ENCODE measurements around the gene SLC38A2.

The SLC38A2 gene

DNA sequence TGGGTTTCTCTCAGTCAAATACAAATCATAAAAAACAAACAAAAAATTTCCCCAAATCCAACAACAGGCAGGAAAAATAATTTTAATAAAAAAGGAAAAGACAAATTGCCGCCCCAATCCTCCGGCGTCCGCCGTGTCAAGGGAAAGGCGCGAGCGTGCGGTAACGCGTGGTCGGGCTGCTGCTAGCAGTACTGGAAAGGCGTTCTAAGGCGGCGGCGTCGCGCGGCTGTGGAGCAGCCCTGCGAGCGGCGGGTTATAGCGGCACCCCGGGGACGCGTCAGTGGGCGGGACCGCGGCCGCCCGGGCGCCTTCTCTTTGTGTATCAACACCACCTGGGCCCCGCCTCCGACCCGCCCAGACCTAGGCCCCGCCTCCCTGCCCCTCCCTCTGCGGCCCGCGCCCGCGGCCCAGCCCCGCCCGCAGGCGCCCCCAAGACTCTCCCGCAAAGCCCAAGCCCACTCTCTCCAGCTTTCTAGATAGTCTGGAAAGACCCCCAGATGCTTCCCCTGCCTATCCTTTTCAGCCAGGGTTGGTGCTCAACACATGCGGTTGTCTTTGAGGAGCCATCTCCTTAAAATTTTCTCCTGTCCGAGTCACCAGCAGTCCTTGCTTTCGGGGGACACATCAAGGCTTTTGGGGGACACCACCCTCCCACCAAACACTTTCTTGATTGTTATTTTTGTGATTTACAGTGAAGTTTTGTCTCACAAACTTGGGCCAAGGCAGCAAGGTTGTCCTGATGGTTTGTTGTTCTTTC, at the start of gene SLC38A2:
TSS of gene SLC38A2 (minus strand) at position 230 of the 757 bp plus-strand sequence. CDS start 1,480 bp downstream, outside the sequence.
- H3K27ac Mint-ChIP-seq: peak within 1 kb of the TSS; percentile 99
- H3K4me3 Mint-ChIP-seq: peak within 1 kb of the TSS; percentile 99
- no peaks in the 10 kb centered on the region for H3K9me3 Mint-ChIP-seq
- H3K36me3 Mint-ChIP-seq (ENCODE audit: low read depth): peaks cover 48% of the 10 kb centered on the region
- DNase-seq: peak; percentile 98
- H3K27me3 Mint-ChIP-seq: peaks cover 4% of the 10 kb centered on the region
- peaks cover 61% of the 10 kb centered on the region for H3K4me1 Mint-ChIP-seq (ENCODE audit: low read depth)

- no peak for DNase-seq
- Mint-ChIP-seq H3K36me3 (ENCODE audit: low read depth) (no peaks in the 10 kb centered on the region), H3K27me3 (no peaks in the 10 kb centered on the region), H3K4me1 (ENCODE audit: low read depth) (no peaks in the 10 kb centered on the region), H3K27ac (no peak overlapping the region), H3K4me3 (no peak overlapping the region), H3K9me3 (peaks cover 7% of the 10 kb centered on the region)
Measured at GRCh38 chr12:46419675-46420074, 47.1 kb upstream of the SLC38A2 start.

DNA sequence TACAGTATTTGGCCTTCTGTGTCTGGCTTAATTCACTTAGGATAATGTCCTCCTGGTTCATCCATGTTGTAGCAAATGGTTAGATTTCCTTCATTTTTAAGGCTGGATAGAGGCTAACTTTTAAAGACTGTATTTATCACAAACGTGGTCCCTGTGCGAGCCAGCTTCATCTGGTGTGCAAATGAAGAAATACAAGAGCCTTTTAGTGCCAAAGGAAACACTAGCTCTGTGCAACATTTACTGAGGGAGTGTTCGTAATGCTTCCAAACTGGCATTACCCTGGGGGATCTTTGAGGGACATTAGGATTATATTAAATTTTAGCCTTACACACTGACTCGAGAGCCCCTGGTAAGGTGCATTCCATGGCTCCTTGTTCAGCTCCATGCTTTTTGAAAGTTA, 43.0 kb upstream of the SLC38A2 start:
- H3K4me1 Mint-ChIP-seq (ENCODE audit: low read depth): no peaks in the 10 kb centered on the region
- H3K9me3 Mint-ChIP-seq: peaks cover 7% of the 10 kb centered on the region
- H3K4me3 Mint-ChIP-seq: no peak overlapping the region
- no peak for DNase-seq
- no peaks in the 10 kb centered on the region for H3K27me3 Mint-ChIP-seq
- no peaks in the 10 kb centered on the region for H3K36me3 Mint-ChIP-seq (ENCODE audit: low read depth)
- no peak overlapping the region for H3K27ac Mint-ChIP-seq

- H3K9me3 Mint-ChIP-seq: peaks cover 2% of the 10 kb centered on the region
- H3K27ac Mint-ChIP-seq: no peak overlapping the region
- no peak for DNase-seq
- no peaks in the 10 kb centered on the region for H3K27me3 Mint-ChIP-seq
- no peaks in the 10 kb centered on the region for H3K4me1 Mint-ChIP-seq (ENCODE audit: low read depth)
- H3K36me3 Mint-ChIP-seq (ENCODE audit: low read depth): no peaks in the 10 kb centered on the region
- H3K4me3 Mint-ChIP-seq: no peak overlapping the region
Measured at GRCh38 chr12:46414591-46415268, 42.2 kb upstream of the SLC38A2 start.

GRCh38 chr12:46413368-46413767, 40.8 kb upstream of the SLC38A2 start:
- Mint-ChIP-seq H3K9me3 (no peaks in the 10 kb centered on the region), H3K4me3 (no peak overlapping the region), H3K27me3 (no peaks in the 10 kb centered on the region), H3K27ac (no peak overlapping the region), H3K4me1 (ENCODE audit: low read depth) (no peaks in the 10 kb centered on the region), H3K36me3 (ENCODE audit: low read depth) (no peaks in the 10 kb centered on the region)
- DNase-seq: no peak

- Mint-ChIP-seq H3K27me3 (no peaks in the 10 kb centered on the region), H3K4me3 (no peak overlapping the region), H3K27ac (no peak overlapping the region), H3K9me3 (no peaks in the 10 kb centered on the region), H3K36me3 (ENCODE audit: low read depth) (no peaks in the 10 kb centered on the region), H3K4me1 (ENCODE audit: low read depth) (peaks cover 3% of the 10 kb centered on the region)
- no peak for DNase-seq
Measured at GRCh38 chr12:46412857-46413256, 40.3 kb upstream of the SLC38A2 start.

- Mint-ChIP-seq H3K27me3 (no peaks in the 10 kb centered on the region), H3K4me3 (no peak overlapping the region), H3K36me3 (ENCODE audit: low read depth) (no peaks in the 10 kb centered on the region), H3K27ac (no peak overlapping the region), H3K9me3 (no peaks in the 10 kb centered on the region), H3K4me1 (ENCODE audit: low read depth) (peaks cover 17% of the 10 kb centered on the region)
- DNase-seq: no peak
Measured at GRCh38 chr12:46410495-46410894, 37.9 kb upstream of the SLC38A2 start.

DNA sequence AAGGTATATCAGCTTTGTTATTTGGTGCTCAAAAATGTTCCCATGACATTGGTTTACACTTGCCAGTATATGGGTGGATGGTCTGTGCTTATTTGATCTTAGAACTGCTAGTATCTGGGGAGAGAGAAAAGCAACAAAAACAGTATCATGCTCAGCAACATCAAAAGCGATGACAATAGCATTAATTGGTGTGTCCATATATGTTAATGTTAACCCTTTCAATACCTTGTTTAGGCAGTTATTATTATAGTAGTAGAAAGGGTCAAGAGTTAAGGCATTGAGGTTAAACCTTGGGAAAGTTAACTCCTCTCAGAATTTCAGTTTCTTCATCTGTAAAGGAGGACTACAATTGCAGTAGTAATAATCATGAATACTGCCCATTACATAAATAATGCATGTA, 37.4 kb upstream of the SLC38A2 start:
- Mint-ChIP-seq H3K36me3 (ENCODE audit: low read depth) (no peaks in the 10 kb centered on the region), H3K4me3 (no peak overlapping the region), H3K27me3 (no peaks in the 10 kb centered on the region), H3K27ac (no peak overlapping the region), H3K9me3 (no peaks in the 10 kb centered on the region), H3K4me1 (ENCODE audit: low read depth) (peaks cover 17% of the 10 kb centered on the region)
- no peak for DNase-seq

- Mint-ChIP-seq H3K4me1 (ENCODE audit: low read depth) (peaks cover 19% of the 10 kb centered on the region), H3K4me3 (no peak overlapping the region), H3K36me3 (ENCODE audit: low read depth) (no peaks in the 10 kb centered on the region), H3K9me3 (no peaks in the 10 kb centered on the region), H3K27ac (no peak overlapping the region), H3K27me3 (no peaks in the 10 kb centered on the region)
- DNase-seq: no peak
Measured at GRCh38 chr12:46409342-46409741, 36.8 kb upstream of the SLC38A2 start.

DNA sequence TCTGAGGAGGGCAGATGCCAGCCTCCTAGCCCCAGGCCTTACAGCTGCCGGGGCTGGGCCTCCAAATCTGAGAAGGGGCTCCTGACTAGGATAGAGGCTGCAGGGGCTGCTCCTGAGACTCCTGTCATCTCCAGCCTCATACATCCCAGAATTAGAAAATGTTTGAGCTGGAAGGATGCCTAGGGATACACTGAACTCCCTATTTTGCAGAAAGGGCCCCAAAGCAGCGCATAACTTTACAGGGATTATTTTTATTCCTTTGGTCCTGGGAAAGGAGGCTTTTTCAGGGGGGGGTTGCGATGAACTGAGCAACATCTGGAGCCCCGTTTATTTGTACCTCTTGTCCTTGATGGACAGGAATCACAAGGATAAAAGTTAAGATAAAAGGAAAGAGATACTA, 35.9 kb upstream of the SLC38A2 start:
- Mint-ChIP-seq H3K4me1 (ENCODE audit: low read depth) (peaks cover 27% of the 10 kb centered on the region), H3K9me3 (no peaks in the 10 kb centered on the region), H3K4me3 (no peak overlapping the region), H3K36me3 (ENCODE audit: low read depth) (no peaks in the 10 kb centered on the region), H3K27me3 (no peaks in the 10 kb centered on the region), H3K27ac (no peak overlapping the region)
- no peak for DNase-seq

GRCh38 chr12:46407361-46407760, 34.8 kb upstream of the SLC38A2 start:
- Mint-ChIP-seq H3K4me1 (ENCODE audit: low read depth) (peaks cover 38% of the 10 kb centered on the region), H3K9me3 (no peaks in the 10 kb centered on the region), H3K36me3 (ENCODE audit: low read depth) (no peaks in the 10 kb centered on the region), H3K27ac (no peak overlapping the region), H3K4me3 (no peak overlapping the region), H3K27me3 (no peaks in the 10 kb centered on the region)
- DNase-seq: no peak

DNA sequence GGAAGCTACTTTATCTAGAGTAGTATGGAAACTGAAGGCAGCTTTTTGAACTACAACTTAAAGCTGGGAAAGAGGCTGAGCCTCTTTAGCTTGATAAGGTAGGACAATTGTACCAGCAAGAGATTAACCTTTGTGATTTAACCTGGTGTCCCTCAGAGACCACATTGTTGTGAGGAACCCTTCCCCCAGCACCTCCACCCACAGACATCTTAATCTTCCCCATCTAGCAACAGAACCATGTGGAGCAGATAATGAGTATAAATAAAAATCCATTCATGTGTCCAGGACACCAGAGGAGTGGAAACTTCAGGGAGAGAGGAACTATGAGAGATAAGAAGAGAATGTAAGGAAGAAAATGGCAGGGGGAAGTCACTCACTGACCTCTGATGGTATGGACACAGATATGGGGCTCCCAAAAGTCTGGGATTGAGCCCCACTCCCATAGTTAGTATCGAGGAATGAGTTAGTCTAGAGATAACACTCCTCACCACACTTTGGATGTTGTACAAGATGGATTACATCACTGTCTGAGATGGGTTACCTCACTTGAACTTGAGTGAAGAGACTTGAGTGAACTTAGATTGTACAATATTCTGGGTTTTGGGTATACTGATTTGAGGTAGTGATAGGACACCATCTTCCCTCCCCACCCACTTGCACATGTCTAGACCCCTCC, 33.9 kb upstream of the SLC38A2 start:
- DNase-seq: no peak
- no peaks in the 10 kb centered on the region for H3K9me3 Mint-ChIP-seq
- H3K27ac Mint-ChIP-seq: no peak overlapping the region
- H3K4me3 Mint-ChIP-seq: no peak overlapping the region
- no peaks in the 10 kb centered on the region for H3K36me3 Mint-ChIP-seq (ENCODE audit: low read depth)
- H3K4me1 Mint-ChIP-seq (ENCODE audit: low read depth): peaks cover 42% of the 10 kb centered on the region
- no peaks in the 10 kb centered on the region for H3K27me3 Mint-ChIP-seq

DNA sequence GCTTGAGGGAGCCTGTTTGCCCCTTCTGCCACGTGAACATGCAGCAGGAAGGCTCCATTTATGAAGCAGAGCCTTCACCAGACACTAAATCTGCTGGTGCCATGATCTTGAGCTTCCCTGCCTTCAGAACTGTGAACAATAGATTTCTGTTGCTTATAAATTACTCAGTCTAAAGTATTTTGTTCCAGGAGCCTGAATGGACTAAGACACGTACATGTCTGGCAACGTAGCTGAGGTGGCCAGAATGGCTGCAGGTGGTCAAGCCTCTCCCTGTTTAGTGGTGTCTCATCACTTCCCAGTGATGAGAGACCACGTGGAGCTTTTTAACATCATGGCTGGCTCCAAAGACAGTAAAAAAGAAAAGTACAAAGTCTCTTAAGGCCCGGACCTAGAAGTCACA, 32.2 kb upstream of the SLC38A2 start:
- DNase-seq: no peak
- H3K4me3 Mint-ChIP-seq: no peak overlapping the region
- H3K9me3 Mint-ChIP-seq: no peaks in the 10 kb centered on the region
- peaks cover 50% of the 10 kb centered on the region for H3K4me1 Mint-ChIP-seq (ENCODE audit: low read depth)
- no peaks in the 10 kb centered on the region for H3K27me3 Mint-ChIP-seq
- H3K27ac Mint-ChIP-seq: no peak overlapping the region
- no peaks in the 10 kb centered on the region for H3K36me3 Mint-ChIP-seq (ENCODE audit: low read depth)

GRCh38 chr12:46404225-46404631, 31.7 kb upstream of the SLC38A2 start:
- Mint-ChIP-seq H3K36me3 (ENCODE audit: low read depth) (no peaks in the 10 kb centered on the region), H3K27me3 (no peaks in the 10 kb centered on the region), H3K27ac (no peak overlapping the region), H3K4me3 (no peak overlapping the region), H3K4me1 (ENCODE audit: low read depth) (peaks cover 55% of the 10 kb centered on the region), H3K9me3 (no peaks in the 10 kb centered on the region)
- no peak for DNase-seq

DNA sequence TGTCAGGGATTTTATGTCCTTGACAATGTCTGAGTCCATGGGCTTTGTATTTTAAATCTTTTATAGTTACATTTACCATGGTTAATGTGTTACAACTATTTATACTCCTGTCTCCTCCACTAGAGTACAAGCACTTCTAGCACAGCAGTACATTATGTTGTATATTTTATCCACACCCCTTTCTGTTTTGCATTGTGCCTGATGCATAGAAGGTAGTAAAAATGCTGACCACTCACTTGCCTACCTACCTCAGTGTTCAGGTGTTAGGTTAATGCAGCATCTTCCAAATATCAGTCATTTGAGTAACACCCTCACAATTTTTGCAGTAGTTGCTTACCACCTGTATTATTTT, 31.1 kb upstream of the SLC38A2 start:
- no peaks in the 10 kb centered on the region for H3K27me3 Mint-ChIP-seq
- H3K4me1 Mint-ChIP-seq (ENCODE audit: low read depth): peaks cover 60% of the 10 kb centered on the region
- H3K4me3 Mint-ChIP-seq: no peak overlapping the region
- no peak for DNase-seq
- no peak overlapping the region for H3K27ac Mint-ChIP-seq
- peaks cover 1% of the 10 kb centered on the region for H3K9me3 Mint-ChIP-seq
- H3K36me3 Mint-ChIP-seq (ENCODE audit: low read depth): no peaks in the 10 kb centered on the region

Measured in activated T-cell treated with anti-CD3 and anti-CD28 coated beads, Interleukin-2, amount 50 U/mL, for 24 hours (primary cell).